HG02943 (cell line): ENCODE data around the gene RFXANK.
"Not testable (repeated sequence)": the region's sequence is repeated elsewhere in the genome, so short reads cannot be mapped to it uniquely, and the experiment has no call there.

ENCODE experiments used
- ATAC-seq: cut with Tn5 transposase; IDR thresholded peaks from one replicate; pipeline ENCODE4 v1.9.1; 2021; ENCODE audit warnings: mild to moderate bottlenecking, low read depth, moderate library complexity; ENCODE audit not compliant: unreplicated experiment

The RFXANK gene

GRCh38 chr19:19169236-19170052, 22.6 kb upstream of the RFXANK start:
- ATAC-seq = peak; percentile 8

- ATAC-seq = peak; percentile 79
Observed at GRCh38 chr19:19170053-19170872, 21.8 kb upstream of the RFXANK start, which contains the start of gene MEF2B. MEF2B (minus strand) TSS chr19:19170263; CDS start chr19:19150735, 19,528 bp downstream.

GRCh38 chr19:19170873-19171672, 21.0 kb upstream of the RFXANK start:
- ATAC-seq = no peak

DNA sequence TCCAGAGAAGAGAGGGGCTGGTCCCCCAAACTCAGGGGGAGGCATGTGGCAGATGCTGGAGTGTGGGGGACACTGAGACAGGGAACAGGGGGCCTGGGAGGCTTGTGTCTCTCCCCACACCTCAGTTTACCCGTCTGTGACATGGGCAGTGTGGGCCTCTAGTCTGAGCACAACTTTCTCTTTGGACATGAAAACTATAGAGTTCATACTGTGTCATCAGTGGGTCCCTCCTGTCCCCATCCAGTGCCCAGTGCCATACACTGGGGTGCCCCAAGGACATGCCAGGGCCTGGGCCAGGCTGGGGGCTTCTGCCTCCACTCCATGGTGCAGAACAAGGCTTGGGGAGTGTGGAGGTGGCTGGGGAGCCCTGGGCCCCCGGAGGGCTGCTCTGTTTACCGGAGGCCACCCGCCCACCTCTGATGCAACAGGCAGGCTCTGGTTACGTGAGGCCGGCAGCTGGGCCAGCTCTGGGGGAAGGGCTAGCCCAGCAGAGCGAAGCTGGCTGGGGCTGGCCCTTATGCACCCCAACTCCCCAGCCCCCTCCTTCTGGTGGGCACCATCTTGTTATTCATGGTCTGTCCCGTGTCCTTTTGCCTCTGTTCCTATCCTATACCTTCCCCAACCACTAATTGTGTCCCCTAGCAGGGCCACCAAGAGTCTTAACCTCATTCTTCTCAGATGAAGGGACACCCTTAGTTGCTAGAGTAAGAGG, 20.1 kb upstream of the RFXANK start:
- no peak for ATAC-seq

GRCh38 chr19:19173243-19173642, 18.8 kb upstream of the RFXANK start:
- ATAC-seq = not testable (repeated sequence)

- ATAC-seq = no peak
Observed at GRCh38 chr19:19176950-19177349, 15.1 kb upstream of the RFXANK start.

GRCh38 chr19:19179548-19180441, 12.3 kb upstream of the RFXANK start:
- no peak for ATAC-seq

GRCh38 chr19:19181488-19181998, 10.5 kb upstream of the RFXANK start:
- ATAC-seq = no peak

GRCh38 chr19:19185853-19186740, 6.0 kb upstream of the RFXANK start:
- ATAC-seq = no peak

- no peak for ATAC-seq
Observed at GRCh38 chr19:19186742-19187141, 5.3 kb upstream of the RFXANK start.

- ATAC-seq = no peak
Observed at GRCh38 chr19:19191768-19192077, 335 bp upstream of the RFXANK start.

- no peak for ATAC-seq
Observed at GRCh38 chr19:19192910-19193423, 909 bp downstream of the RFXANK start.

GRCh38 chr19:19193926-19194325, 1.9 kb downstream of the RFXANK start:
- ATAC-seq = no peak

GRCh38 chr19:19201697-19202630, 9.9 kb downstream of the RFXANK start:
- no peak for ATAC-seq

- ATAC-seq = peak; percentile 11
Observed at GRCh38 chr19:19202707-19203011, 10.6 kb downstream of the RFXANK start.

- ATAC-seq = peak; percentile 80
Observed at GRCh38 chr19:19203012-19203856, 11.2 kb downstream of the RFXANK start, which contains the start of gene NR2C2AP. NR2C2AP (minus strand) TSS chr19:19203414; CDS start chr19:19203060, 354 bp downstream.
